ENCODE results near the gene GRB10.

GRB10 gene

GRCh38 chr7:50697748-50698147, 84.9 kb downstream of the GRB10 start:
- Histone ChIP-seq H3K27me3 (peaks cover 50% of the 10 kb centered on the region), H3K9me3 (no peaks in the 10 kb centered on the region), H3K36me3 (no peaks in the 10 kb centered on the region), H3K4me3 (ENCODE audit: low read depth, low read length) (no peak overlapping the region), H3K4me1 (no peaks in the 10 kb centered on the region)
- no peak for DNase-seq
- no peak for TF ChIP-seq CTCF (IDR thresholded peaks at IDR 0.05; ENCODE audit: low read depth, low read length)

GRCh38 chr7:50696810-50697582, 85.7 kb downstream of the GRB10 start:
- no peak for DNase-seq
- peaks cover 44% of the 10 kb centered on the region for H3K27me3 ChIP-seq
- H3K4me3 ChIP-seq (ENCODE audit: low read depth, low read length): no peak overlapping the region
- no peaks in the 10 kb centered on the region for H3K36me3 ChIP-seq
- no peaks in the 10 kb centered on the region for H3K9me3 ChIP-seq
- TF ChIP-seq CTCF (IDR thresholded peaks at IDR 0.05; ENCODE audit: low read depth, low read length): peak; percentile 50
- no peaks in the 10 kb centered on the region for H3K4me1 ChIP-seq

GRCh38 chr7:50695026-50695425, 87.7 kb downstream of the GRB10 start:
- no peaks in the 10 kb centered on the region for H3K9me3 ChIP-seq

GRCh38 chr7:50693455-50694130, 89.1 kb downstream of the GRB10 start:
- no peaks in the 10 kb centered on the region for H3K9me3 ChIP-seq
- no peaks in the 10 kb centered on the region for H3K36me3 ChIP-seq
- no peaks in the 10 kb centered on the region; the same call in 1 of the 2 replicates for H3K4me1 ChIP-seq
- peaks cover 14% of the 10 kb centered on the region for H3K27me3 ChIP-seq
- no peak for TF ChIP-seq CTCF (IDR thresholded peaks at IDR 0.05; ENCODE audit: low read depth, low read length)
- H3K4me3 ChIP-seq (ENCODE audit: low read depth, low read length): no peak overlapping the region
- DNase-seq: no peak

More at GRCh38 chr7:50695026-50695425, 87.7 kb downstream of the GRB10 start:
- Histone ChIP-seq H3K4me1 (no peaks in the 10 kb centered on the region), H3K36me3 (no peaks in the 10 kb centered on the region), H3K4me3 (ENCODE audit: low read depth, low read length) (no peak overlapping the region), H3K27me3 (peaks cover 25% of the 10 kb centered on the region)
- no peak for DNase-seq
- TF ChIP-seq CTCF (IDR thresholded peaks at IDR 0.05; ENCODE audit: low read depth, low read length): no peak

GRCh38 chr7:50690541-50691011, 92.1 kb downstream of the GRB10 start:
- DNase-seq: no peak
- Histone ChIP-seq H3K36me3 (no peaks in the 10 kb centered on the region), H3K27me3 (peaks cover 5% of the 10 kb centered on the region), H3K9me3 (no peaks in the 10 kb centered on the region), H3K4me1 (no peaks in the 10 kb centered on the region; the same call in 1 of the 2 replicates), H3K4me3 (ENCODE audit: low read depth, low read length) (no peak overlapping the region)
- no peak for TF ChIP-seq CTCF (IDR thresholded peaks at IDR 0.05; ENCODE audit: low read depth, low read length)

- H3K4me1 ChIP-seq: no peaks in the 10 kb centered on the region; the same call in 1 of the 2 replicates
- H3K4me3 ChIP-seq (ENCODE audit: low read depth, low read length): no peak overlapping the region
- TF ChIP-seq CTCF (IDR thresholded peaks at IDR 0.05; ENCODE audit: low read depth, low read length): no peak
- DNase-seq: no peak
- no peaks in the 10 kb centered on the region; the same call in 1 of the 2 replicates for H3K27me3 ChIP-seq
- H3K9me3 ChIP-seq: no peaks in the 10 kb centered on the region
- H3K36me3 ChIP-seq: no peaks in the 10 kb centered on the region
These were observed 94.5 kb downstream of the GRB10 start for GRCh38 chr7:50688226-50688590.

Data from BE2C (cell line).